Rectal smooth muscle tissue (tissue), 1 donor: ENCODE data around the gene UTP11.

Experiments
- H3K27ac ChIP-seq: one replicate; pipeline ENCODE4 v1.7.0; 2013; ENCODE audit warnings: low read depth, low read length, inconsistent platforms
- H3K27me3 ChIP-seq: one replicate; pipeline ENCODE4 v1.7.0; 2013; ENCODE audit warnings: low read length; ENCODE audit not compliant: control insufficient read depth, insufficient read depth
- H3K36me3 ChIP-seq: one replicate; pipeline ENCODE4 v1.7.0; 2013; ENCODE audit warnings: low read length; ENCODE audit not compliant: control insufficient read depth, insufficient read depth
- H3K4me1 ChIP-seq: one replicate; pipeline ENCODE4 v1.7.0; 2013; ENCODE audit warnings: low read length; ENCODE audit not compliant: control insufficient read depth, insufficient read depth
- H3K4me3 ChIP-seq: one replicate; pipeline ENCODE4 v1.7.0; 2013; ENCODE audit warnings: low read length
- H3K9ac ChIP-seq: one replicate; pipeline ENCODE4 v1.7.0; 2013; ENCODE audit warnings: low read length

UTP11 gene

GRCh38 chr1:38034871-38035270, 22.3 kb downstream of the UTP11 start:
- peaks cover 4% of the 10 kb centered on the region for H3K4me1 ChIP-seq

DNA sequence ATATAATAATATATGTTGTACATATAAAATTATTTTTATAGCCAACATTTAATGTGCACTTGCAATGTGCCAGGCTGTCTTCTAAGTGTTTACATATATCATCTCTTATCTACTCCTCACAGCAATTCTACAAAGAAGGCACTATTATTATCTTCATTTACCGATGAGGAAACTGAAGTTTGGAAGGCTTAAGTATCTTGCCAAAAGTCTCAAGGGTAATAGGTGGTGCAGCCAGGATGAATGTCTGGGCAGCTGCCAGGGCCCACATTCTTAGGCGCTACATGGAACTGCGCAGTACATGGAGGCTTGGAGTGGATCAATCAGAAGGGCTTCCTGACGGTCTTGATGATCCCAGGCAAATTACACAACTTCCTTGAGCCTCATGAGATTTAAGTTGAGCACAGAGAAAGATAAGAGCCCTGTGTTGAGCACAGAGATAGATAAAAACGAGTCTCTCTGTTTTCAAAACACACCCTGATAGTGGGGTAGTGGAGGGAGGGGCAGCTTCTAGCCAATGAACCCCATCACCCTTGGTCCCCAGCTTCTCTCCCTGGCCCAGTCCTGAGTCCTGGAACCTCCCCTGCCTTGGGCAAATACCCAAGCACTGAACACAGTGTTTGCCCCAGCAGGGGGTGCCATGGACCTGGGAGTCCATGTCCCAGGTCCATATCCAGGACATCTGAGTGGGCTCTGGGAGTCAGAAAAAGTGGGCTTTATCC, 24.8 kb downstream of the UTP11 start:
- Histone ChIP-seq H3K27ac (no peak overlapping the region), H3K27me3 (peaks cover 12% of the 10 kb centered on the region), H3K4me1 (no peaks in the 10 kb centered on the region), H3K4me3 (no peak overlapping the region), H3K36me3 (no peaks in the 10 kb centered on the region), H3K9ac (no peak overlapping the region)

More at GRCh38 chr1:38034871-38035270, 22.3 kb downstream of the UTP11 start:
- Histone ChIP-seq H3K9ac (no peak overlapping the region), H3K4me3 (no peak overlapping the region), H3K27me3 (peaks cover 5% of the 10 kb centered on the region), H3K27ac (no peak overlapping the region), H3K36me3 (no peaks in the 10 kb centered on the region)

- no peak overlapping the region for H3K9ac ChIP-seq
- H3K36me3 ChIP-seq = no peaks in the 10 kb centered on the region
- no peak overlapping the region for H3K27ac ChIP-seq
- peaks cover 24% of the 10 kb centered on the region for H3K27me3 ChIP-seq
- no peak overlapping the region for H3K4me3 ChIP-seq
- no peaks in the 10 kb centered on the region for H3K4me1 ChIP-seq
Measured at GRCh38 chr1:38038861-38039260, 26.3 kb downstream of the UTP11 start.

GRCh38 chr1:38039331-38040088, 27.0 kb downstream of the UTP11 start:
- Histone ChIP-seq H3K36me3 (no peaks in the 10 kb centered on the region), H3K9ac (no peak overlapping the region), H3K4me1 (no peaks in the 10 kb centered on the region), H3K27me3 (peaks cover 30% of the 10 kb centered on the region), H3K4me3 (no peak overlapping the region), H3K27ac (no peak overlapping the region)

DNA sequence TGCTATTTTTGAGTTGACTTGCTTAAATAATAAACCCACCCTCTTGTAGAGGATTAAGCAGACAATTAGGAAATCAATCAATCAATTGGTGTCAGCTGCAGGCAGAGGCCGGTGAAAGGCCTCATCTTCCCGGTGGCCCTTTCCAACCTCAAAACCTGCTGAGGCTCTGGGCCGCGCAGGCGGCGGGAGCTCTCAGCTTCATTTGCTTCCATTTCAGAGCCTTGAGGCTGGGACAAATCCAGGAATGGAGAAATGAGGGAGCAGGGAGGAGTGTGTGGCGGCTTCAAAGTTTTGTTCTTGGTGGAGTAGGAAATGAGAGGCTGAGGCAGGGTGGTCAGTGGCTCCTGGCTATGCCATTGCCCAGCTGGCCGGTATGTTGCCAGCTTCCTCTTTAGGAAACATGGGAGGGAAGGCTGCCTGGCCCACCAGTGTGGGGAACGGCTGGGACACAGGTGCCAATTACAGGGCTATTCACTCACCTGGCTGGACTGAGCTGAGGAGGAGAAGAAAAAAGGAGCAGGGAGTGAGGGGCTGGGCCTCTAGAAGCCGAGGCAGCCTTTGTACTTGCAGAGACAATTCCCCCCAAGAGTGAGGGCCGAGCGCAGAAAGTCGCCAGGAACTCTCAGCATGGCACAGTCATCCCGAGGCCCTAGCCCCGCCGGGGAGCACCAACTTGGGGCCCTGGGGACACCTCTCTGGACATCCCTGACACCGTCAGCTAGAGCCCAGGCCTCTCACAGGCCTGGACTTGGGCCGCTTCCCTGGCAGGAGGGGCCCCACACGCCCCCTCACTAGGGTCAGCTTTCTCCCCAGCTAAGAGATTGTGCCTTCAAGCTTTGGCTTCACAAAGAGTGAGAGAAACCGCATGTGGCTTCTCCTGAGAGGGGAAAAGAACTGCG, 29.7 kb downstream of the UTP11 start:
- H3K9ac ChIP-seq = no peak overlapping the region
- H3K4me3 ChIP-seq = no peak overlapping the region
- H3K27me3 ChIP-seq = peaks cover 39% of the 10 kb centered on the region
- H3K27ac ChIP-seq = no peak overlapping the region
- H3K4me1 ChIP-seq = peaks cover 2% of the 10 kb centered on the region
- H3K36me3 ChIP-seq = no peaks in the 10 kb centered on the region

DNA sequence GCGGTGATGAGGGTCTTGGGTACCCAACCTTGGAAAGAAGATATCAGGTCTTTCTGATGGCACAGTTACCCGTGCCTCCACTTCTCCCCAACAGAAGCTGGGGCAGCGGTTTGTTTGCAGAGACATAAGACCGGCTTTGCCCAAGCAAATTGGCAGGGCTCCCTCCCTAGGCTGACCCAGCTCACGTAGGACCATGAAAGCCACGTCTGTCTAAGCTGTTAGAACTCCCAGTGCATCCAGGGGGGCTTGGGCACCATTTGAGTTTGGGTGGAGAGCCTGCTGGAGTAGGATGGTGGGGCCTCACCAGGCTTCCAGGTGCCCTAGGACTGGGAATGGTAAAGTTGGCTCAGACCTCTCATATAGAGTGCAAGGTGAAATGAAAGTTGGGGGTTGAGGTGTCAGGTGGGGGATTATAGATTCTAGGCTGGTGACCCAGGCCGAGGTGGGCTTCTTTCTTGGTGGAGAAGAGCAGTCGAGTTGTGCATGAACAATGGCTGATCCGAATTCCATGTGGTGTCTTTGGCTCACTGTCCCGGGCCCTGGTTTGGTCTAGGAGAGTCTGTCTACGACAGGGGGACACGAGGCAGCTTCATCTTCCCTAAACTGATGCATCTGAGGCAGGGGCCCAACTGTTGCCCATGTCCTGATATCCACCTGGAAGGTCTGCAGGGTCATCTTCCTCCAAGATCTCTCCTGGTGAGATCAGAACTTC, 30.7 kb downstream of the UTP11 start:
- Histone ChIP-seq H3K27ac (no peak overlapping the region), H3K4me1 (peaks cover 2% of the 10 kb centered on the region), H3K9ac (no peak overlapping the region), H3K36me3 (no peaks in the 10 kb centered on the region), H3K27me3 (peaks cover 39% of the 10 kb centered on the region), H3K4me3 (no peak overlapping the region)

- no peaks in the 10 kb centered on the region for H3K36me3 ChIP-seq
- no peak overlapping the region for H3K9ac ChIP-seq
- no peak overlapping the region for H3K27ac ChIP-seq
- H3K4me3 ChIP-seq = no peak overlapping the region
- peaks cover 2% of the 10 kb centered on the region for H3K4me1 ChIP-seq
- peaks cover 38% of the 10 kb centered on the region for H3K27me3 ChIP-seq
Measured at GRCh38 chr1:38044221-38045215, 32.0 kb downstream of the UTP11 start.

DNA sequence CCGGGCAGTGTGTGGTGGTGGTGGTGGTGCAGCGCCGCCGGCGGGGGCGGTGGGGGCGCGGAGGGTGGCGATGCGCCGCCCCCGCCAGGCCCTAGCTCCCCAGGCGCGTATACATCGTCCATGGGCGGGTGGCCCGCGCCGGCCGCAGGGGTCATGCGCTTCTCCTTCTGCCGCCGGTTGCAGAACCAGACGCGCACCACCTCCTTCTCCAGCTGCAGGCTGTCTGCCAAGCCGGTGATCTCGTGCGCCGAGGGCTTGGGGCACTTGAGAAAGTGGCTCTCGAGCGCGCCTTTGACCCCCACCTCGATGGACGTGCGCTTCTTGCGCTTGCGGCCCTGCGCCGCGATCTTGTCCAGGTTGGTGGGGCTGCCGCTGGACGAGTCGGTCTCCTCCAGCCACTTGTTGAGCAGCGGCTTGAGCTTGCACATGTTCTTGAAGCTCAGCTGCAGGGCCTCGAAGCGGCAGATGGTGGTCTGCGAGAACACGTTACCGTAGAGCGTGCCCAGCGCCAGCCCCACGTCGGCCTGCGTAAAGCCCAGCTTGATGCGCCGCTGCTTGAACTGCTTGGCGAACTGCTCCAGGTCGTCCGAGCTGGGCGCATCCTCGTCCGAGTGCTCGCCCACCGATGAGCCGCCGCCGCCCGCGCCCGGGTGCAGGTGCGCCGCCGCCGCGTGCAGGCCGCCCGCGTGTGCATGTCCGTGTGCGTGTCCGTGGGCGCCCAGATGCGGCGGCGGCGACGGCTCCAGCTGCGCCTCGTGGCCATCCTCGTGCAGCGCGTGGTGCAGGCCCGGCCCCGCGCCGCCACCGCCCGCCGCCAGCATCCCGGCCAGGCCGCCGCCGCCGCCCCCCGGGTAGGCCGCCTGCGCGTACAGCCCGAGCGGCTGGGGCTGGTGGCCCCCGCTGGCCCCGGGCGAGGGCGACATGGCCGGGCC, 33.1 kb downstream of the UTP11 start:
- Histone ChIP-seq H3K27me3 (peaks cover 31% of the 10 kb centered on the region), H3K9ac (no peak overlapping the region), H3K4me1 (peaks cover 2% of the 10 kb centered on the region), H3K4me3 (peak overlapping the region; percentile 16), H3K36me3 (no peaks in the 10 kb centered on the region), H3K27ac (no peak overlapping the region)

- Histone ChIP-seq H3K27ac (no peak within 1 kb of the TSS), H3K36me3 (no peaks in the 10 kb centered on the region), H3K4me1 (peaks cover 2% of the 10 kb centered on the region), H3K27me3 (peaks cover 31% of the 10 kb centered on the region), H3K9ac (no peak within 1 kb of the TSS), H3K4me3 (peak within 1 kb of the TSS; percentile 70)
Measured at GRCh38 chr1:38046333-38046883, 33.9 kb downstream of the UTP11 start, which contains the start of gene POU3F1. Gene POU3F1 (minus strand): TSS chr1:38046793. CDS start chr1:38046743, 50 bp downstream.

DNA sequence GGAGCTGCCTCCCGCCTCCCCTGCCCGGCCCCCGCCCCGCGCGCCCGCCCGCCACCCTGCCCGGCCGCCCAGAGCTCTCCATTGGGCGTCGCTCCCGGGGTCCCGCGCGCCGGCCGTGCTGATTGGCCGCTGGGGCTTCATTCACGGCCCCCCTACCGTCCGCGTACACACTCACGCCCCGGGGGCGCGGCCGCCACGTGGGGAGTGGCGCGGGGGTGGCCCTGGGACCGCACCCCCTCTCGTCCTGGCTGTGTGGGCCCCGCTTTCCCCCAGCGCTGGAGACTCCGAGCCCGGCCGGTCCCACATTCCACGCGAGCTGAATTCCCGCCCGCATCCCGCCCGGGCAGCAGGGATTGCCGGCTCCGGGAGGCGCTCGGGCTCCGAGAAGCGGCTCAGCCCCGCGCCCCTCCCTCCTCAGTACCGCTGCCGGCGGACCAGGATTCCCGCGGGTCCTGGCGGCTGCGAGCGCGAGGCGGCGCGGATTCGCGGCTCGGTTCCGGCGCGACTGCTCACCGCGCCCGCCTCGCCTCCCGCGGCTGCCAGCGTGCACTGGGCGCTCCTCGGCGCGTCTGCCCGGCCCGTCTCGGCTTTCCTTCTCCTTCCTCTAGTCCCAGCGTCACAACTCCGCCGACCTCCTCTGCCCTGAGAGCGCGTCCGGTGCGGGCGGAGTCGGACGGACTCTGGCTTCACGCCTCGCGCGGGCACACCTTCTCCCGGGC, 34.5 kb downstream of the UTP11 start:
- peaks cover 30% of the 10 kb centered on the region for H3K27me3 ChIP-seq
- H3K4me1 ChIP-seq = peaks cover 2% of the 10 kb centered on the region
- H3K36me3 ChIP-seq = no peaks in the 10 kb centered on the region
- peak overlapping the region; percentile 70 for H3K4me3 ChIP-seq
- no peak overlapping the region for H3K27ac ChIP-seq
- no peak overlapping the region for H3K9ac ChIP-seq
